GM12878 (cell line): ENCODE results near the gene ARHGAP26.

ENCODE experiments used
- ATF2 ChIP-seq: IDR thresholded peaks from 2 replicates; pipeline ENCODE4 v1.6.1; 2012; ENCODE audit warnings: low read length, inconsistent platforms
- CTCF ChIP-seq, 3 experiments: IDR thresholded peaks in 2 of 3; conservative IDR thresholded peaks in 1 of 3; 2 replicates each; pipeline ENCODE4 v1.5.1; 2011; ENCODE audit warnings: low read depth in 3 of 3, low read length in 3 of 3, mild to moderate bottlenecking in 3 of 3, control low read depth in 2 of 3, moderate library complexity in 2 of 3, inconsistent platforms in 1 of 3, mixed read lengths in 1 of 3; ENCODE audit not compliant: control insufficient read depth in 2 of 3, insufficient read depth in 1 of 3; ENCODE audit errors: extremely low read depth in 1 of 3
- EED ChIP-seq: sonication (generic); IDR thresholded peaks from 2 replicates; pipeline ENCODE4 v1.6.1; 2016; ENCODE audit warnings: antibody characterized with exemption, low read depth
- FOXM1 ChIP-seq: IDR thresholded peaks from 2 replicates; pipeline ENCODE4 v1.6.1; 2012; ENCODE audit warnings: low read depth, mild to moderate bottlenecking, inconsistent platforms, low read length, moderate library complexity
- MEF2A ChIP-seq: IDR thresholded peaks from 2 replicates; pipeline ENCODE4 v1.6.1; 2011; ENCODE audit warnings: low read depth, mild to moderate bottlenecking, low read length, moderate library complexity; ENCODE audit not compliant: insufficient read depth
- NFIC ChIP-seq: IDR thresholded peaks from 2 replicates; pipeline ENCODE4 v1.6.1; 2012; ENCODE audit warnings: low read depth, mild to moderate bottlenecking, inconsistent platforms, low read length, moderate library complexity
- NR2C1 ChIP-seq: fragments of 450-650 bp; IDR thresholded peaks from 2 replicates; pipeline ENCODE4 v1.6.1; 2017; ENCODE audit warnings: antibody characterized with exemption, mild to moderate bottlenecking, moderate library complexity
- POLR2A ChIP-seq: IDR thresholded peaks from 2 replicates; pipeline ENCODE4 v1.6.1; 2011; ENCODE audit warnings: low read depth, mild to moderate bottlenecking, low read length
- POLR2AphosphoS5 ChIP-seq: IDR thresholded peaks from 2 replicates; pipeline ENCODE4 v1.6.1; 2011; ENCODE audit warnings: mild to moderate bottlenecking, low read length, inconsistent platforms
- SRF ChIP-seq, 2 experiments: IDR thresholded peaks; 2 replicates each; pipeline ENCODE4 v1.6.1; 2011; ENCODE audit warnings: low read depth in 2 of 2, low read length in 2 of 2, mild to moderate bottlenecking in 1 of 2, moderate library complexity in 1 of 2
- TF ChIP-seq, protein P1 (sequence below): IDR thresholded peaks from 2 replicates; pipeline ENCODE4 v1.6.1; 2011; ENCODE audit warnings: borderline replicate concordance, low read depth, mild to moderate bottlenecking, moderate library complexity, mixed read lengths, low read length; ENCODE audit not compliant: insufficient read depth; ENCODE audit errors: extremely low read length
- TF ChIP-seq, protein P2 (sequence below): IDR thresholded peaks from 2 replicates; pipeline ENCODE4 v1.6.1; 2012; ENCODE audit warnings: improper control_type of control experiment, low read depth, low read length; ENCODE audit not compliant: insufficient replicate concordance

GRCh38 chr5:142841511-142842265, 71.5 kb downstream of the ARHGAP26 start:
- TF ChIP-seq POLR2A = no peak
- no peak for TF ChIP-seq CTCF (IDR thresholded peaks at IDR 0.05 in 2 of 3, conservative IDR thresholded peaks at IDR 0.05 in 1 of 3; ENCODE audit: control insufficient read depth in 2 of 3, extremely low read depth in 1 of 3, insufficient read depth in 1 of 3, low read depth in 3 of 3, low read length in 3 of 3)
- TF ChIP-seq, protein P1, sequence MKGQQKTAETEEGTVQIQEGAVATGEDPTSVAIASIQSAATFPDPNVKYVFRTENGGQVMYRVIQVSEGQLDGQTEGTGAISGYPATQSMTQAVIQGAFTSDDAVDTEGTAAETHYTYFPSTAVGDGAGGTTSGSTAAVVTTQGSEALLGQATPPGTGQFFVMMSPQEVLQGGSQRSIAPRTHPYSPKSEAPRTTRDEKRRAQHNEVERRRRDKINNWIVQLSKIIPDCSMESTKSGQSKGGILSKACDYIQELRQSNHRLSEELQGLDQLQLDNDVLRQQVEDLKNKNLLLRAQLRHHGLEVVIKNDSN = no peak
- no peak for TF ChIP-seq ATF2
- TF ChIP-seq NR2C1 = no peak
- no peak for TF ChIP-seq FOXM1
- no peak for TF ChIP-seq NFIC
- no peak for TF ChIP-seq SRF (IDR thresholded peaks at IDR 0.05; ENCODE audit: low read depth in 2 of 2, low read length in 2 of 2)
- no peak for TF ChIP-seq POLR2AphosphoS5
- TF ChIP-seq, protein P2, sequence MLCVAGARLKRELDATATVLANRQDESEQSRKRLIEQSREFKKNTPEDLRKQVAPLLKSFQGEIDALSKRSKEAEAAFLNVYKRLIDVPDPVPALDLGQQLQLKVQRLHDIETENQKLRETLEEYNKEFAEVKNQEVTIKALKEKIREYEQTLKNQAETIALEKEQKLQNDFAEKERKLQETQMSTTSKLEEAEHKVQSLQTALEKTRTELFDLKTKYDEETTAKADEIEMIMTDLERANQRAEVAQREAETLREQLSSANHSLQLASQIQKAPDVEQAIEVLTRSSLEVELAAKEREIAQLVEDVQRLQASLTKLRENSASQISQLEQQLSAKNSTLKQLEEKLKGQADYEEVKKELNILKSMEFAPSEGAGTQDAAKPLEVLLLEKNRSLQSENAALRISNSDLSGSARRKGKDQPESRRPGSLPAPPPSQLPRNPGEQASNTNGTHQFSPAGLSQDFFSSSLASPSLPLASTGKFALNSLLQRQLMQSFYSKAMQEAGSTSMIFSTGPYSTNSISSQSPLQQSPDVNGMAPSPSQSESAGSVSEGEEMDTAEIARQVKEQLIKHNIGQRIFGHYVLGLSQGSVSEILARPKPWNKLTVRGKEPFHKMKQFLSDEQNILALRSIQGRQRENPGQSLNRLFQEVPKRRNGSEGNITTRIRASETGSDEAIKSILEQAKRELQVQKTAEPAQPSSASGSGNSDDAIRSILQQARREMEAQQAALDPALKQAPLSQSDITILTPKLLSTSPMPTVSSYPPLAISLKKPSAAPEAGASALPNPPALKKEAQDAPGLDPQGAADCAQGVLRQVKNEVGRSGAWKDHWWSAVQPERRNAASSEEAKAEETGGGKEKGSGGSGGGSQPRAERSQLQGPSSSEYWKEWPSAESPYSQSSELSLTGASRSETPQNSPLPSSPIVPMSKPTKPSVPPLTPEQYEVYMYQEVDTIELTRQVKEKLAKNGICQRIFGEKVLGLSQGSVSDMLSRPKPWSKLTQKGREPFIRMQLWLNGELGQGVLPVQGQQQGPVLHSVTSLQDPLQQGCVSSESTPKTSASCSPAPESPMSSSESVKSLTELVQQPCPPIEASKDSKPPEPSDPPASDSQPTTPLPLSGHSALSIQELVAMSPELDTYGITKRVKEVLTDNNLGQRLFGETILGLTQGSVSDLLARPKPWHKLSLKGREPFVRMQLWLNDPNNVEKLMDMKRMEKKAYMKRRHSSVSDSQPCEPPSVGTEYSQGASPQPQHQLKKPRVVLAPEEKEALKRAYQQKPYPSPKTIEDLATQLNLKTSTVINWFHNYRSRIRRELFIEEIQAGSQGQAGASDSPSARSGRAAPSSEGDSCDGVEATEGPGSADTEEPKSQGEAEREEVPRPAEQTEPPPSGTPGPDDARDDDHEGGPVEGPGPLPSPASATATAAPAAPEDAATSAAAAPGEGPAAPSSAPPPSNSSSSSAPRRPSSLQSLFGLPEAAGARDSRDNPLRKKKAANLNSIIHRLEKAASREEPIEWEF = no peak
- TF ChIP-seq MEF2A = no peak
- no peak for TF ChIP-seq EED
